ENCODE measurements around the gene VPS39.

The VPS39 gene

DNA sequence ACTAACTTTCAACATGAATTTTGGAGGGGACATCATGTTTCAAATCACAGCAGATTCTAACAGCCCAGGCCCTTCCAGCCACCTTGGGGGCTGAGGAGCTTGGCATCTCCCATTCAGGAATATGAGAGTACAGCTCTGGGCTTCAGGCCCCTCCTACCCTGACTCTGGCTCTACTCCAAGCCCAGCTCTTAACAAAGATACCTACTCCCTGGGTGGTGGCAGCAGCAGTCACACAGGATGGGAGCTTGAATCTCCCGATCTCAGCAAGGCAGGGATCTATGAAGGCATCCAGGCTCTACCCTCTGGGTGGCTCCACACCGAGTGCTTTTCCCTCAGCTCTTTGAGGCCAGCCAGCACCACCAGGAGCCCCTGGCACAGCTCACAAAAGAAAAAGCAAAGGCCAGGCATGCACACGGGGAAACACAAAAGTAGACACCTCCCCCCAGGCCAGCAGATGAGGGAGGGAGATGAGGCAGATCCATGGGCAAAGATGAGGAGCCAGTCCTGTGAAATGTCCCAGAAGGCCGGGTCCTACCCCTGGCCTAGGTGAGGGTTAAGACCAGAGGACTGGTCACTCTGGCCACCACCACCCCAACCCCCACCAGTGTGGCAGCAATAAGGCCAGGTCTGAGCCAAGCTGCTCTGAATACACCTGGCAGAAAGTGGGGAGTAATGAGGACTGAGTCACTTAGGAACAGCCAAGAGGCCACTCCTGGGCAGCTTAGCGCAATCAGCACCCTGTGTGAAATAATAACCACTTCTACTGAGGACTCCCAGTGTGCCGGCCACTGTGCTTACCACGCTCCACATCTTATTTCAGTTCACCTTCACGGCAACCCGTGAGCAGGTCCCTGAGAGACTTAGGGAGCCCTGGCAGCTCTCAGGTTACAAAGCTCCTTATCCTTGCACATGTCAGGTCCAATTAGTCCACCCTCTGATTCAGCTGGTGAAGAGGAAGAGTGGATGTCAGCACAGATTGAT, 76.0 kb downstream of the VPS39 start:
- Histone ChIP-seq H3K79me2 (ENCODE audit: insufficient read depth, low read depth) (no peaks in the 10 kb centered on the region), H3K4me1 (ENCODE audit: low read depth, poor library complexity, severe bottlenecking) (no peaks in the 10 kb centered on the region), H2AFZ (ENCODE audit: low read depth) (no peak overlapping the region), H4K20me1 (ENCODE audit: insufficient read depth) (no peaks in the 10 kb centered on the region), H3K4me2 (no peak overlapping the region), H3K36me3 (ENCODE audit: insufficient read depth) (no peaks in the 10 kb centered on the region), H3K27me3 (ENCODE audit: insufficient read depth, low read depth) (no peaks in the 10 kb centered on the region), H3K9ac (no peak overlapping the region), H3K27ac (no peak overlapping the region), H3K4me3 (IDR thresholded peaks at IDR 0.05; ENCODE audit: insufficient read depth, low read depth, low read length) (no peak overlapping the region)
- TF ChIP-seq, protein P1, sequence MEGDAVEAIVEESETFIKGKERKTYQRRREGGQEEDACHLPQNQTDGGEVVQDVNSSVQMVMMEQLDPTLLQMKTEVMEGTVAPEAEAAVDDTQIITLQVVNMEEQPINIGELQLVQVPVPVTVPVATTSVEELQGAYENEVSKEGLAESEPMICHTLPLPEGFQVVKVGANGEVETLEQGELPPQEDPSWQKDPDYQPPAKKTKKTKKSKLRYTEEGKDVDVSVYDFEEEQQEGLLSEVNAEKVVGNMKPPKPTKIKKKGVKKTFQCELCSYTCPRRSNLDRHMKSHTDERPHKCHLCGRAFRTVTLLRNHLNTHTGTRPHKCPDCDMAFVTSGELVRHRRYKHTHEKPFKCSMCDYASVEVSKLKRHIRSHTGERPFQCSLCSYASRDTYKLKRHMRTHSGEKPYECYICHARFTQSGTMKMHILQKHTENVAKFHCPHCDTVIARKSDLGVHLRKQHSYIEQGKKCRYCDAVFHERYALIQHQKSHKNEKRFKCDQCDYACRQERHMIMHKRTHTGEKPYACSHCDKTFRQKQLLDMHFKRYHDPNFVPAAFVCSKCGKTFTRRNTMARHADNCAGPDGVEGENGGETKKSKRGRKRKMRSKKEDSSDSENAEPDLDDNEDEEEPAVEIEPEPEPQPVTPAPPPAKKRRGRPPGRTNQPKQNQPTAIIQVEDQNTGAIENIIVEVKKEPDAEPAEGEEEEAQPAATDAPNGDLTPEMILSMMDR (conservative IDR thresholded peaks at IDR 0.05; ENCODE audit: low read depth, low read length), result no peak

GRCh38 chr15:42131006-42131405, 77.1 kb downstream of the VPS39 start:
- TF ChIP-seq, protein P1 (conservative IDR thresholded peaks at IDR 0.05; ENCODE audit: low read depth, low read length), result no peak
- Histone ChIP-seq H3K79me2 (ENCODE audit: insufficient read depth, low read depth) (no peaks in the 10 kb centered on the region), H3K27me3 (ENCODE audit: insufficient read depth, low read depth) (no peaks in the 10 kb centered on the region), H3K4me1 (ENCODE audit: low read depth, poor library complexity, severe bottlenecking) (no peaks in the 10 kb centered on the region), H3K36me3 (ENCODE audit: insufficient read depth) (no peaks in the 10 kb centered on the region), H2AFZ (ENCODE audit: low read depth) (no peak overlapping the region), H3K4me2 (no peak overlapping the region), H3K9ac (no peak overlapping the region), H3K27ac (no peak overlapping the region), H4K20me1 (ENCODE audit: insufficient read depth) (no peaks in the 10 kb centered on the region), H3K4me3 (IDR thresholded peaks at IDR 0.05; ENCODE audit: insufficient read depth, low read depth, low read length) (no peak overlapping the region)

DNA sequence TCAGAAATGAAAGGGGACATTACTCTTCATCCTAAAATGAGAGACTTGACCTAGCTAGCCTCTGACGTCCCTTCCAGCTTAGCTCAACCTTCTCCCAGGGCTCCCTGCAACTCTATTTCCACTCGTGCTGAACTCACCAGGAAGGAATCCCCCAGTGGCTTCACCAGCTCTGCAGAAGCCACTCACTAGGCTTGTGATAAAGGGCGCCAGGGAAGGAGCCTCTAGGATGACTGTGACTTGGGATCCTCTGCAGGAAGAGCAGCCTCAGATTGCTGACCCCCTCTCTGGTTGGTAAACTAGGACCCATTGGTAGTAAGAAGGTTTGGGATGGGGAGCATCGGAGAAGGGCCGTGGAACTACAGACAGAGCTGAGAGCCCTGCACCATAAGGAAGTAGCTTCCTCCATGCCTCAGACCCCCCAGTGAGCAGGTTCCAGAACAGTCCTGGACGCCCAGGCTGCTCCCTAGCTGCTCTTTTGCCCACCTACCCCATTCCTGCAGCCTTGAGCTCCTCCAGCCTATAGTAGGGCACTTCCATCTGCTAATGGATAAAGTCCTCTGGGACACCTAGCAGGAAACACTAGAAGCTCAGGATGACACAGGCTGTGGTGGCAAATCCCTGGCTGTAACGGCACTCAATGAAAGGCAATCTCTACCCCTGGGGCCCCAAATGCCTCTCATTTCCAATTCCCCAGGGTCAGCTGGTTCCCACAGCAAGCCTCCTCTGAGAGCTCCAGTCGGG, 77.7 kb downstream of the VPS39 start:
- Histone ChIP-seq H3K9ac (no peak overlapping the region), H3K4me3 (IDR thresholded peaks at IDR 0.05; ENCODE audit: insufficient read depth, low read depth, low read length) (no peak overlapping the region), H4K20me1 (ENCODE audit: insufficient read depth) (no peaks in the 10 kb centered on the region), H3K36me3 (ENCODE audit: insufficient read depth) (no peaks in the 10 kb centered on the region), H3K4me2 (no peak overlapping the region), H3K79me2 (ENCODE audit: insufficient read depth, low read depth) (no peaks in the 10 kb centered on the region), H3K27ac (no peak overlapping the region), H3K4me1 (ENCODE audit: low read depth, poor library complexity, severe bottlenecking) (no peaks in the 10 kb centered on the region), H3K27me3 (ENCODE audit: insufficient read depth, low read depth) (no peaks in the 10 kb centered on the region), H2AFZ (ENCODE audit: low read depth) (no peak overlapping the region)
- TF ChIP-seq, protein P1 (conservative IDR thresholded peaks at IDR 0.05; ENCODE audit: low read depth, low read length), result no peak

DNA sequence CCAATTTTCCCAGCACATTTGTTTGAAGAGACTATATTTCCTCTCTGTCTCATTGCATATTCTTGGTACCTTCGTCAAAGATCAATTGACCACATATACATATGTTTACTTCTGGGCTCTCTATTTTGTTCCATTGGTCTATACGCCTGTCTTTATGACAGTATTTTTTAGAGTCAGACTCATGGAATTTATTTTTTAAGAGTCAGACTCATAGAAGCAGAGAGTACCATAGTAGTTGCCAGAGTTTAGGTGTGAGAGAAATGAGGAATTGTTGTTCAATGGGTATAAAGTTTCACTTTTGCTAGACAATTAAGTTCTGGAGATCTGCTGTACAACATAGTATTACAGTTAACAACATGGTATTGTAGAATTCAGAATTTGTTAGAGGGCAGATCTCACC, 78.7 kb downstream of the VPS39 start:
- no peak overlapping the region for H2AFZ ChIP-seq (ENCODE audit: low read depth)
- TF ChIP-seq, protein P1 (conservative IDR thresholded peaks at IDR 0.05; ENCODE audit: low read depth, low read length), result no peak
- H3K4me3 ChIP-seq (IDR thresholded peaks at IDR 0.05; ENCODE audit: insufficient read depth, low read depth, low read length), result no peak overlapping the region
- no peak overlapping the region for H3K27ac ChIP-seq
- H3K36me3 ChIP-seq (ENCODE audit: insufficient read depth), result no peaks in the 10 kb centered on the region
- H3K4me1 ChIP-seq (ENCODE audit: low read depth, poor library complexity, severe bottlenecking), result no peaks in the 10 kb centered on the region
- H3K27me3 ChIP-seq (ENCODE audit: insufficient read depth, low read depth), result no peaks in the 10 kb centered on the region
- no peak overlapping the region for H3K9ac ChIP-seq
- no peak overlapping the region for H3K4me2 ChIP-seq
- no peaks in the 10 kb centered on the region for H3K79me2 ChIP-seq (ENCODE audit: insufficient read depth, low read depth)
- H4K20me1 ChIP-seq (ENCODE audit: insufficient read depth), result no peaks in the 10 kb centered on the region

Data from KMS-11 (cell line).